ENCODE data around the gene ANKRD55.
"Not testable (repeated sequence)": the region's sequence is repeated elsewhere in the genome, so short reads cannot be mapped to it uniquely, and the experiment has no call there.

Gene ANKRD55

GRCh38 chr5:56253126-56253525 lies 20.0 kb upstream of the ANKRD55 start:
- no peak for DNase-seq (ENCODE audit: low read depth in 2 of 2)

- no peak for DNase-seq (ENCODE audit: low read depth in 2 of 2)
These were observed 18.9 kb upstream of the ANKRD55 start for GRCh38 chr5:56251918-56252553.

- DNase-seq (ENCODE audit: low read depth in 2 of 2): no peak
These were observed 18.3 kb upstream of the ANKRD55 start for GRCh38 chr5:56251440-56251839.

GRCh38 chr5:56250011-56250410 lies 16.9 kb upstream of the ANKRD55 start:
- DNase-seq (ENCODE audit: low read depth in 2 of 2): no peak

GRCh38 chr5:56249085-56249484 lies 16.0 kb upstream of the ANKRD55 start:
- not testable (repeated sequence) for DNase-seq (ENCODE audit: low read depth in 2 of 2)

GRCh38 chr5:56247592-56247991 lies 14.5 kb upstream of the ANKRD55 start:
- no peak for DNase-seq (ENCODE audit: low read depth in 2 of 2)

GRCh38 chr5:56246769-56247168 lies 13.6 kb upstream of the ANKRD55 start:
- no peak for DNase-seq (ENCODE audit: low read depth in 2 of 2)

GRCh38 chr5:56245481-56245880 lies 12.4 kb upstream of the ANKRD55 start:
- no peak for DNase-seq (ENCODE audit: low read depth in 2 of 2)

GRCh38 chr5:56244627-56245026 lies 11.5 kb upstream of the ANKRD55 start:
- no peak for DNase-seq (ENCODE audit: low read depth in 2 of 2)

GRCh38 chr5:56242271-56242670 lies 9.1 kb upstream of the ANKRD55 start:
- not testable (repeated sequence) for DNase-seq (ENCODE audit: low read depth in 2 of 2)

GRCh38 chr5:56232538-56232937 lies 592 bp downstream of the ANKRD55 start:
- DNase-seq (ENCODE audit: low read depth in 2 of 2): no peak

- no peak for DNase-seq (ENCODE audit: low read depth in 2 of 2)
These were observed 2.6 kb downstream of the ANKRD55 start for GRCh38 chr5:56230576-56230975.

- DNase-seq (ENCODE audit: low read depth in 2 of 2): no peak
These were observed 4.0 kb downstream of the ANKRD55 start for GRCh38 chr5:56229111-56229510.

- DNase-seq (ENCODE audit: low read depth in 2 of 2): no peak
These were observed 4.5 kb downstream of the ANKRD55 start for GRCh38 chr5:56228631-56229030.

GRCh38 chr5:56227691-56228090 lies 5.4 kb downstream of the ANKRD55 start:
- no peak for DNase-seq (ENCODE audit: low read depth in 2 of 2)

GRCh38 chr5:56223298-56223697 lies 9.8 kb downstream of the ANKRD55 start:
- DNase-seq (ENCODE audit: low read depth in 2 of 2): not testable (repeated sequence)

- not testable (repeated sequence) for DNase-seq (ENCODE audit: low read depth in 2 of 2)
These were observed 11.5 kb downstream of the ANKRD55 start for GRCh38 chr5:56221601-56222000.

GRCh38 chr5:56215019-56215830 lies 17.9 kb downstream of the ANKRD55 start:
- DNase-seq (ENCODE audit: low read depth in 2 of 2): no peak

- not testable (repeated sequence) for DNase-seq (ENCODE audit: low read depth in 2 of 2)
These were observed 19.1 kb downstream of the ANKRD55 start for GRCh38 chr5:56213886-56214535.

GRCh38 chr5:56212130-56212879 lies 20.8 kb downstream of the ANKRD55 start:
- DNase-seq (ENCODE audit: low read depth in 2 of 2): no peak

- DNase-seq (ENCODE audit: low read depth in 2 of 2): no peak
These were observed 21.7 kb downstream of the ANKRD55 start for GRCh38 chr5:56211298-56211865.

GRCh38 chr5:56208681-56209080 lies 24.4 kb downstream of the ANKRD55 start:
- DNase-seq (ENCODE audit: low read depth in 2 of 2): no peak

All from activated CD4-positive, alpha-beta T cell treated with anti-CD3 and anti-CD28 coated beads for 24 hours (primary cell).